Umbilical cord (tissue), 2 donors: ENCODE measurements around the gene GDE1. TPM values are rescaled to one million over a fixed set of nuclear protein-coding genes. Genes with fewer than 3 reads are reported as not detected.

ENCODE experiments used
- DNase-seq: peaks from one replicate; pipeline ENCODE4 v3.0.0-alpha.2; 2015; ENCODE audit warnings: low spot score
- total RNA-seq: library from RNA; depleted of rRNA; stranded (reverse); fragments of >200 nt; gene quantifications from one replicate; pipeline ENCODE4 v1.2.3, GENCODE V29; 2014; ENCODE audit warnings: low replicate concordance; ENCODE audit not compliant: insufficient read depth

The GDE1 gene
- total RNA-seq, 1 donor from 2014 or later: 35.2 TPM

- DNase-seq: peak; percentile 99
Observed at GRCh38 chr16:19523559-19524355, 1.9 kb upstream of the GDE1 start, which contains the start of gene CCP110. Gene CCP110, plus strand, starts transcription at chr16:19523942. Its CDS starts 3,940 bp downstream, at chr16:19527882.

- no peak for DNase-seq
Observed at GRCh38 chr16:19523184-19523558, 1.3 kb upstream of the GDE1 start.

- no peak for DNase-seq
Observed at GRCh38 chr16:19522760-19523159, 862 bp upstream of the GDE1 start.

GRCh38 chr16:19522397-19522732 lies 467 bp upstream of the GDE1 start:
- no peak for DNase-seq

- DNase-seq: peak; percentile 16
Observed at GRCh38 chr16:19520861-19521331, 1.0 kb downstream of the GDE1 start.

- DNase-seq: no peak
Observed at GRCh38 chr16:19518388-19518787, 3.5 kb downstream of the GDE1 start.

GRCh38 chr16:19517424-19518089 lies 4.3 kb downstream of the GDE1 start:
- DNase-seq: no peak

- DNase-seq: no peak
Observed at GRCh38 chr16:19515757-19516156, 6.1 kb downstream of the GDE1 start.

- peak; percentile 20 for DNase-seq
Observed at GRCh38 chr16:19513377-19514053, 8.4 kb downstream of the GDE1 start.

GRCh38 chr16:19512297-19512696 lies 9.6 kb downstream of the GDE1 start:
- no peak for DNase-seq

- DNase-seq: no peak
Observed at GRCh38 chr16:19507867-19508266, 14.0 kb downstream of the GDE1 start.

- DNase-seq: no peak
Observed at GRCh38 chr16:19506965-19507364, 14.9 kb downstream of the GDE1 start.

GRCh38 chr16:19505600-19506303 lies 16.1 kb downstream of the GDE1 start:
- DNase-seq: no peak

- DNase-seq: no peak
Observed at GRCh38 chr16:19503461-19504075, 18.3 kb downstream of the GDE1 start.

- peak; percentile 68 for DNase-seq
Observed at GRCh38 chr16:19502395-19503131, 19.3 kb downstream of the GDE1 start.

- no peak for DNase-seq
Observed at GRCh38 chr16:19499481-19499880, 22.4 kb downstream of the GDE1 start.

GRCh38 chr16:19499006-19499405 lies 22.9 kb downstream of the GDE1 start:
- DNase-seq: no peak

- peak; percentile 15 for DNase-seq
Observed at GRCh38 chr16:19497176-19497575, 24.7 kb downstream of the GDE1 start.

- DNase-seq: no peak
Observed at GRCh38 chr16:19490619-19491018, 31.3 kb downstream of the GDE1 start.

GRCh38 chr16:19488213-19488640 lies 33.7 kb downstream of the GDE1 start:
- DNase-seq: no peak
